T follicular helper cell (primary cell): ENCODE results near the gene UPK3BL1.
"Not testable (repeated sequence)": the region's sequence is repeated elsewhere in the genome, so short reads cannot be mapped to it uniquely, and the experiment has no call there.

Experiments used
- DNase-seq: peaks from one replicate; pipeline ENCODE4 v3.0.0-alpha.2; 2020; ENCODE audit warnings: low read depth

UPK3BL1 gene

DNA sequence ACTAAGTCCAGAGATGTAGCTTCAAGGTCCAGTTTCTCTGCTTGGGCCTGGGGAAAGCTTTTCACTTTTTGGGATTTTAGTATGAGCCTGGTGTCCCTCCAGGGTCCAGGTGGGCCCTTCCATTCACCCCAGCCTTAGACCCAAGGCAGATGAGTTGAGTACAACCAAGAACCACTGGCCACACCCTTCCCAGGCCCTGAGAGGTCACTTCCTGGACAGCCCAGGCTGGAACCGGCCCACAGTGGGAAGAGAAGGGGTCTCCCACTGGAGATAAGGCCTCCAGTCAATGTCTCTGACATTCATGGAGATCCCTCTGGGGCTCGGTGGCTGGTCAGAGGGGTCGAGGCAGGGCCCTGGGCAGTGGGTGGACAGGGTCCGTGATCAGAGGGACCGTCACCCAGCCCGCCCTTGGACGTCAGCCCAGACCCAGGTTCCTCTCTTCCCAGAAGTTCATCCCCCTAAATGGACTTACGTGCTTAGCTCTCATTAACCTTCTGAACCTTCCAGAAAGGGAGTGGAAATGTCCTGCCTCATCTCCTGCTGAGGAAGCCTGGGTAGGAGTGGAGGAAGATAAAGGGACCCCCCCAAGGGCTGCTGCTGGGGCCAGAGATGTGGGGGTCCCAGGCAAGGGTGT lies 15.2 kb downstream of the UPK3BL1 start:
- not testable (repeated sequence) for DNase-seq

DNA sequence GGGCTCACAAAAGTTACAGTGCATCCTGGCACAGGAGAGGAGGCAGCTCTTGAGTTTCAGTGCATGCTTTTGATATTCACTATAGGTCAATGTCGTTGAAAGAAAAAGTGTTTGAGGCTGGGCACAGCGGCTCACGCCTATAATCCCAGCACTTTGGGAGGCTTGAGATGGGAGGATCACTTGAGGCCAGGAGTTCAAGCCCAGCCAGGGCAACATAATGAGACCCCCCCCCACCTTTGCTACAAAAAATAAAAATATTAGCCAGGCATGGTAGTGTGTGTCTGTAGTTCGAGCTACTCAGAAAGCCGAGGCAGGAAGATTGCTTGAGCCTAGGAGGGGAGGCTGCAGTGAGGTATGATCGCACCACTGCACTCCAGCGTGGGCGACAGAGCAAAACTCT lies 24.5 kb downstream of the UPK3BL1 start:
- DNase-seq: not testable (repeated sequence)

DNA sequence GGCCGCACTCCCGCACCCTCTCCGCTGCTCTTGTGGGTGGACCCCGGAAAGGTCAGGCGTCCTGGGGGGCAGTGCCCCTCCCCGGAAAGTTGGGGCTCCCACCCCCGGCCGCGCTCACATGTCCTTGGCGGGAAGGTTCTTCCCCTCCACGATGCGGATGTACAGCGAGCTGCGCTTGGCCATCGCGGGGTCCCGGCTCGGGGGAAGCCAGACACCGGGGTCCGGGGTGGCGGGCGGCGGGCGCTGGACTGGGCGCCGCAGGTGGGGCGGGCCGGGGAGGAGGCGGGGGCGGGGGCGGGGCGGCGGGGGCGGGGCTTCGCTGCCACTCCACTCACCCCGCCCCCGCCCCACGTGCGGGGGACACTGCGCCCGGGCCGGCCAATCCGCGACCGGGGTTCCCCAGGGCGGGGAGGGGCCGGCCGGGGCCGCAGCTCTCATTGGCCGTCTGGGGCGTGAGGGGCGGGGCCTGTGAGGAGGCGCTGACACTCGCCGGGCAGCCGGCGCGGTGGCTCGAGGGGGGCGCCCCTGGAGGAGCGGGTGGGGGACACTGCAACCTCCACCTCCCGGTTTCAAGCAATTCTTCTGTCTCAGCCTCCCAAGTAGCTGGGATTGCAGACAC lies 26.0 kb downstream of the UPK3BL1 start, which contains the start of gene RASA4:
RASA4 (minus strand) TSS at position 250 of the 619 bp plus-strand sequence; CDS start at position 183, 67 bp downstream.
- peak; percentile 24 for DNase-seq

DNA sequence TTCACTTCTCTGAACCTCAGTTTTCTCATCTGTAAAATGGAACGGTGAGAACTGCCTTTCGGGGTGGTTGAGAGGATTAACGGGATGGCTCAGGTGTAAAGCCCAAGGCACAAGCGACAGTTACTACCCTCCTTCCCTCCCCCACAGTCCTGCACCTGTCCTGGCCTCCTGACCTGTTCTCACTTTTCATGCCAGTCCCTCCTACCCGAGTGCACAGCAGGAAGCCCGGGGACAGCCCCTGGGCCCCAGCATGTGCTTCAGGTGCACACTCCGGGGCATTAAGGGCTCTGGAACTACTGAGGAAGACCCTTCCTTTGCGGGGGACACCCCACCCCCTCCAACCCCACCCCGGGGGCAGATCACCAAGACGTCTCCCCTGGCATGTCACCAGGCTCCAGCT lies 26.7 kb downstream of the UPK3BL1 start:
- not testable (repeated sequence) for DNase-seq

DNA sequence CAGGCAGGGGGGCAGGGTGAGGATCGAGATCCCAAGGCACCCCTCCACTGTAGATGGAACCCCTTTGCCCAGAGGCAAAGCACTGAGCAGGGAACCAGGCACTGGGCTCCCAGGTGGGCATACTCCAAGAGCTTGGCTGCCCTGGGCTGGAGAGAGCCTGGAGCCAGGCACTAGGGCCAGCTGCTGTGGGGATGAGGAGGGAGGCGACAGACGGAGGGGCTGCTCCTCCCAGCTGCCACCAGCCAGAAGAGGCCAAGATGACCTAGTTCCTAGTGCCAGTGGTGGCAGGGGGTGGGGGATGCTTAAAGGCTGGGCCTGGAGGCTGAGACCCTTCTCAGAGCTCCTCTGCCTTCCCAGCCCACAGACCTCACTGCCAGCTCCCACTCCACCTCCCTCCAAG lies 27.7 kb downstream of the UPK3BL1 start:
- DNase-seq: not testable (repeated sequence)

DNA sequence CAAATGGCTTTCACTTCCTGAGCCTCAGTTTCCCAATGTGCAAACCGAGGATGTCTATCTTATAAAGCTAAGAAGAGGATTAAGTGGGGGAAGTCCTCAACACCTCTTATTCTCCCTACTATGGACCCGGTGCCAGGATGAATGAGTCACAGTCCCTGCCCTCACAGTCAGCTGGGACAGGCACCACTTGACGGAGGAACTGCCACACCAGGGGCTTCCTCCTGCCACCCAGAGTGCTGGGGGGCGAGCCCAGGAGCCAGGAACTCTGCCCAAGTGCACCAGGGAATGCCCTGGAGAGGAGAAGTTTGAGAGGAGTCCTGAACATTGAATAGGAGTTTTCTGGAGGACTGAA lies 28.3 kb downstream of the UPK3BL1 start:
- not testable (repeated sequence) for DNase-seq

DNA sequence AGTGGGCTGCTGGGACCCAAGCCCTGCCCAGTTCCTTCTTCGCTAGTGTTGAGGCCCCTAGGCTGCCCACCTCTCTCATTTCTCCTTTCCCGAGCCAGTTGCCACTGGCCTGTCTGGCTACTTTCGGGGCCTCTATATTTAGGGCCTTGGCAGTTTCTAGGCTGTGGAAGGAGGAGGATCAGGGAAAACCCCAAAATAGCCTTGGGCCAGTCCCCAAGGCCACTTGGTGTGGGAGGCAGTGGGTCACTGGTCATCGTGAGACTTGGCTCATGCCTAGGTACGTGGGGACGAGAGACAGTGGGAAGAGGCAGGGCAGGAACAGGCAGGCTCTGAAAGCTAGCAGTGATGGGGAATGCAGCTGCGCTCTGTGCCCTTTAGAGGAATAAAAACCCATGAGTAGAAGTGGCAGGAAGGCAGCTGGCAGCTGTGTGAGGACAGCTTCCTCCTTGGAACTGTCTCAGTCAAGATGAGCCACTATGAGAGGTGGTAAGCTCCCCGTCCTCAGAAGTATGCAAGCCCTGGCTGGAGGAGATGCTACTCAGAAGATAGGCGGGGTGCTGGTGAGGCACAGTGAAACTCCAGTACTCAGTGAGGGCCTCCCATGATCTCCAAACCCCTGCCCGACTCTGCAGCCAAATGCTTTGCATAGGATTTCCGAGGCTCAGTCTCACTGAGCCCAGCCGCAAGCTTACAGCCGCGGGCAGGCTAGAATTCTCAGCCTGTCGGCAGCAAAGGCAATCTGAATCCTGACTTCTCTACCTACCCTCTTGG lies 28.8 kb downstream of the UPK3BL1 start:
- not testable (repeated sequence) for DNase-seq

DNA sequence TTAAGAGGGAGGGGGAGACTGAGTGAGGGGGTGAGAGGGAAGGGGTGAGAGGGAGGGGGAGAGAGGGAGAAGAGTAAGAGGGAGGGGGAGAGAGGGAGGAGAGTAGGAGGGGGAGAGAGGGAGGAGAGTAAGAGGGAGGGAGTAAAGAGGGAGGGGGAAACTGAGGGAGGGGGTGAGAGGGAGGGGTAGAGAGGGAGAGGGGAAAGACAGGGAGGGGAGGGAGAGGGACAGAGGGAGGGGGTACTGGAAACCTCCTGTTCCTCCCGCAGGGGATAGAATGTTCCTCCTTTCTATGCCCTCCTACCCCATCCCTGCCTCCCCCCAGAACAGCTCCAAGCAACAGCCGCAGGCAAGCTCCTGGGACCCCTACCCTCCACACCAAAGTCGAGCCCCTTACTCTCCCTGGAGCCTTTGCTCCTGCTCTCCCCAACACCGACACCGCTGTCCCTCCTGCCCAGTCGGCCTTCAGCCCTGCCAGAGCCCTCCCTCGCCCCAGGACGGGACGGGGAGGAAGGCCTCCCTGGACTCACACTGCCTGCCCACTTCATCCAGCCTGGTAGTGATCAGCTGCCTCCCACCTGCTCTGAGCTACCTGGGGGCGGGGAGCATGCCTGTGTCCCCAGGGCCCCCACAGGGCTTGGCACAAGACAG lies 30.8 kb downstream of the UPK3BL1 start:
- DNase-seq: not testable (repeated sequence)

DNA sequence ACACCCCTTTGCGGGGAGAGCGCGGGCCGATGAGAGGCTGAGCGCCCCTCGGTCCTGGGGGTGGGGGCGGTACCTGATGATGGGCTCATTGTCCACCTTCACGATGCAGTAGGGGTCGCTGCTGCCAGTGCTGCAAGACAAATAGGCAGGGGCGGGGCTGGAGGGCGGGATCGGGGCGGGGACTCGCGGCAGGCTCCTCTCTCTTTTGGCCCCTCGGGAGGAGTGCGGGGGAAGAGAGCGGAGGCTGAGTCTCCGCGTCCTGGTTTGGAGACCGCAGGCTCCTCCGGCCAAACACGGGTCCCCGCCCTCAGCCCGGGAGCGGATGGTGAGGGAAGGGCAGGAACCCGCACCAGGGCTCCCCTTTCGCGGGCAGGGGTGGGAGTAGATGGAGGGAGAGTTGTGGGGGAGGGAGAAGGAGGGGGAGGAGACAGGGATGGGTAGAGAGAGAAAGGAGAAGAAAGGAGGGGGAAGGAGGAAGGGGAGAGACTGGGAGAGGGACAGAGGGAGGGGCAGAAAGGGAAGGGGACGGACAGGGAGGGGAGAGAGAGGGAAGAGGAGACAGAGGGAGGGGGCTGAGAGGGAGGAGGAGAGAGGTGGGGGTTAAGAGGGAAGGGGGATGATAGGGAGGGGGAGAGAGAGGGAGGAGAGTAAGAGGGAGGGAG lies 31.4 kb downstream of the UPK3BL1 start:
- not testable (repeated sequence) for DNase-seq

DNA sequence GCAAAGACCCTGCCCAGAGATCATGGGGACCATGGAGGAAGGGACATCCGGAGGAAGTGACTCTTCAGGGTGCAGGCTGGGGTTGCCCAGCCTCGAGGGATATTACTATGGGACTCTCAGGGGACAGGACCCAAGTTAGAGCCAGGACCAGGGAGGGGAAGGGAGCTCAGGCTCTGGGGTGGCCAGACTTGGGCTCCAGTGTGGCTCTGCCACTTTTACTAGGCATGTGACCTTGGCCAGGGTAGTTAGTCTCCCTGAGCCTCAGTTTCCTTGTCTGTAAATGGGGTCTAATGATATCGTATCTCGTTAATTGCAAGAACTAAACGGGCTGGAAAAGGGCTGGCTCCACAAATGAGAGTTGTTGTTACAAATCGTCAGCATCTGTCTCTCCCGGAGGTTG lies 32.1 kb downstream of the UPK3BL1 start:
- DNase-seq: not testable (repeated sequence)

DNA sequence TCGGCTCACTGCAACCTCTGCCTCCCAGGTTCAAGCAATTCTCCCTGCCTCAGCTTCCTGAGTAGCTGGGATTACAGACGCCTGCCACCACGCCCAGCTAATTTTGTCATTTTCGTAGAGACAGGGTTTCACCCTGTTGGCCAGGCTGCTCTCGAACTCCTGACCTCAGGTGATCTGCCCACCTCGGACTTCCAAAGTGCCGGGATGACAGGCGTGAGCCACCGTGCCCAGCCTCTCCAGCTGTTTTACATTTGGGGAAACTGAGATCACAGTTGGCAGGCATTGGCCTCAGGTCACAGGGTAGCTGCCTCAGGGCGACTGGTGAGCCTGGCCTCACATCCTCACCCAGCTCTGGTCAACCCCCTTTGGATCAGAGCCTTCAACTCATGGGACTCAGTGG lies 32.9 kb downstream of the UPK3BL1 start:
- DNase-seq: not testable (repeated sequence)

DNA sequence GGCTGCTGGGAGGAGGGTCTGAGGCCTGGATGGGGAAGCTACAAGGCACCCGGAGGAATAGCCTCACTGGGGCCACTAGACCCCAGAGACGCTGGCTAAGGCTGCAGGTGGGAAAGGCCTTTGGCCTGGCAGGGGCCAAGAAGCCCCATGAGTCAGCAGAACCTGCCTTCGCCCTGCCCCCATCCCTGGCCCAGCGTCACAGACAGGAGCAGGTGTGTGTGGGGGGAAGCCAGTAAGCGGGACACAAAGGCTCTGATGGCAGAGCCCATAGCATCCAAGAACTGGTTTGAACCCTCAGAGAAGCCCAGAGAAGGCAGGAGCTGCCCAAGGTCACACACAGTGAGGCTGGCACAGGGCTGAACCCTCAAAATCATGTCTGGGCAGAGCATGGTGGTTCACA lies 35.7 kb downstream of the UPK3BL1 start:
- DNase-seq: not testable (repeated sequence)

DNA sequence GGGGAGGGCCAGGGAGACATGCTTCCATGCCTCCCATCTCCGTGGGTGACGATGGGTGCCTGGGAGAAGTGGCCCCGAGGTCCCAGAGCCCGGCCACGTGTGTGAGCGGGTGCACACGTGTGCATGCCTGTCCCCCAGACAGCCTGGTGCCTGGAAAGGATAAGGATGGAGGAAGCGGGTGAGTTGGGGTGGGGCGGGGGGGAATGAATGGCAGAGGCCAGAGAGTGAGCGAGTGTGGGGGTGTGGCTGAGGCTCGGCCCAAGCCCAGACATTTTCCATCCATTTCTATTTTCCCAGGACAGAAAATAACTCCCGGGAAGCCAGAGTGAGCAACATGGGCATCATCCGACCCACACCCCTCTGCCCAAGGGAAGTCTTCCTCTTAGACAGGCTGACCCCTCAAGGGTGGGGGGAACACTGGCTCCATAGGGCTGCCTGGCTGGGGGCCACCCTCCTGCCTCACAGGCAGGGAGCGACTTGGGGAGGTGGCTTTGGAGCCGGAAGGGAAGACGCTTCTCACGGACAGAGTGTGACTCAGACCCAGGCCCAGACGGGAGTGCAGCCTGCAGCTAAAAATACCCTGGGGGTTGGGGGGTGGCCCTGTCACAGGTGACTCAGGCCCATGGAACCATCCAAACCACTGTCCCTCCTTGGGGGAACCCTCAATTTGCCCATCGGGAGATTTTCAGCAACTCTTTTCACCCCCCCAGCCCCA lies 38.0 kb downstream of the UPK3BL1 start:
- DNase-seq: not testable (repeated sequence)

DNA sequence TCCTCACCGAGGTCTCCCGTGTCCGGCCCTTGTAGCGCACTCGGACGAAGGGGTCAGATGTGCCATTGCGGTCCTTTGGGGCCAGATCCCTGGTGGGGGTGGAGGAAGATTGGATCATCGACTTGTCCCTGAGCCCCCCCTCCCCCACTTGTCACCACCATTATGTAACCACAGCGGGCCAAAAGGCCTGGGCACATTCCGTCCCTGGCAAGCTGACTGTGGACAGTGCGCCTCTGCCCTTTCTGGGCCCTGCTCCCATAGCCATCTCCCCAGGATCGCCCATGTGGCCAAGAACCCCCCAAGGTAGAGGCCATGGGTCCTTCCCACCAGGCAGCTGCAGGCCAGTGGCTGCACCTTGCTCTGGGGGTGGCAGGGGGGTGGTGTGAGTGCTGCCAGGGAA lies 40.3 kb downstream of the UPK3BL1 start:
- DNase-seq: not testable (repeated sequence)

DNA sequence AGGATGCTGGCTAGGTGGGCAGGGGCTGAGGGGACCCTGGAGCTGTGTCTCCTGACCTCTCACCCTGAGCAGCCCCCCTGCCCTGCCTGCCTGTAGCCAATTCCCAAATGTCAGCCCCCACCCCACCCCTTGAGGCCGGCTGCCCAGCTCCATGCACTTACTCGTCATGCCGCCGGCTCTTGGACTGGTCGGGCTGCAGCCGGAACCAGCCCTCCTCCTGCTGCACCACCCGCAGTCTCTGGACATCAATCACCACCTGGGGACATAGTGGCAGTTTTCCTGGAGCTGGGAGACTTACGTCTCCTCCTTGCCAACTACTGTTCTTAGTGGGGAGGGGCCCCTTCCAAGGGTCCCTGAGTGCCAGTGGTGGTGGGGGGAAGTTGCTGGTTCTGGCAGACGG lies 42.9 kb downstream of the UPK3BL1 start:
- DNase-seq: not testable (repeated sequence)

DNA sequence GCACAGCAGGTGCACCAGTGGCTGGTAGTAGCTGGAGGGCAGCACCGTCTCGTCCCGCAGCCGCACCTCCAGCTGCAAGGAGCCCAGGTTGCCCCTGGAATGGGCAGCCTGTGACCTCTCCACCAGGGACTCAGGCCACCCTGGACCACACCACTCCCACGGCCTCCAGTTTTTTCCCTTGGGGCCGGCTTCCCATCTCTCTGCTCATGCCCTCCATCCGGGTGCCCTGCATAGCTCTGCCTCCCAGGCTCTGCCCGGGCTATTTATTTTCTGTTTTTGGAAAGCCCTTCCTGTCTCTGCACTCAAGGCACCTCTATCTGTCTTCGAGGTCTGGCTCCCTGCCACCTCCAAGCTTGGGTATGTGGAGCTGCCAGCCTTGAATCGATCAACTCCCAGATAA lies 46.6 kb downstream of the UPK3BL1 start:
- DNase-seq: not testable (repeated sequence)

DNA sequence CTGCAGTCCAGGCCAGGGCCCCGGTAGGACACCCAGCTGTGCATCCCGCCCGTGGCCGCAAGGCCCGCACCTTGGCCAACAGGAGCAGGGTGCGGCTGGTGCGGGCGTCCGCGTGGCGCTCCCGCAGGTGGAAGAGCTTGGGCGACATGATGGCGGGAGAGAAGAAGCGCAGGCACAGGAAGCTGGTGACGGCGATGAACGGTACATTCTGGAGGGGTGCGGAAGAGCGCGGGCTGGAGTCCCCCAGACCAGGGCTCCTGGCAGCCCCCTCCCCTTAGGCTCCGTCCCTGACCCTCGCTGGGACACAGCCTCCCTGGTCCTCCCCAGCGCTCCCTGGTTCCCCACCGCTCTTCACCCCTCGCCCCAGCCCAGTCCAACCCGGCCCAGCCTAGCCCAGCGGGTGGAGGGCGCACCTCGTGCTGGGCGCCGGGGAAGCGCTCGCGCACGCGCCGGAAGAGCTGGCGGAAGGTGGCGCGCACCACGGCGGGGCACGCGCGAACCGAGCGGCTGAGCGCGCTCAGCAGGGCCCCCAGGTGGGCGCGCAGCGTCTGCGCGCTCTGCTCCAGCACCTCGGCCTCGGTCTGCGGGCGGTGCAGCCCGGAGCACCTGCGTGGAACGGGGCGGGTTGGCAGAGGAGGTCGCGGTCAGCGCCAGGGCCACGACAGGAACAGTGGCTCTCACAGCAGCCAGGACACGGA lies 48.8 kb downstream of the UPK3BL1 start:
- not testable (repeated sequence) for DNase-seq

DNA sequence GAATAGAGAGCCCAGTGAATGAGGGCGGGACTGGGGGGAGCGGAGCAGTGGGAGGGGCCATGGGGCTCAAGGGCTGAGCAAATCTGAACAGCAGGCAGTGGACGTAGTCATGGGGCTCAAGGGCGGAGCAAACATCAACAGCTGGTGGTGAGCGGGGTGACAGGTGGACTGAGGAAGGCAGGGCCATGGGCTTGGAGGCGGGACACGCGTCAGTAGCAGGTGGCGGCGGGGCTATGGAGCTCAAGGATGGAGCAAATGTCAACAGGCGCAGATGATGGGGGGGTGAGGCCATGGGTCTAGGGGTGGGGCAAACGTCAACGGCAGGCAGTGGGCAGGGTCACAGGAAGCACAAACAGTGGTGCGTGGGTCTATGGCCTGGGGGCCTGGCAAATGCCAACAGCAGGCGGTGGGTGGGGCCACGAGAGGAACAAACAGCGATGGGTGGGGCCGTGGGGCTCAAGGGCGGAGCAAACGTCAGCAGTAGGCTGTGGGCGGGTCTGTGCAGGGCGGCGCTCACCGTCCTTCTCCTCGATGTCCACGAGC lies 50.0 kb downstream of the UPK3BL1 start:
- peak; percentile 45 for DNase-seq

DNA sequence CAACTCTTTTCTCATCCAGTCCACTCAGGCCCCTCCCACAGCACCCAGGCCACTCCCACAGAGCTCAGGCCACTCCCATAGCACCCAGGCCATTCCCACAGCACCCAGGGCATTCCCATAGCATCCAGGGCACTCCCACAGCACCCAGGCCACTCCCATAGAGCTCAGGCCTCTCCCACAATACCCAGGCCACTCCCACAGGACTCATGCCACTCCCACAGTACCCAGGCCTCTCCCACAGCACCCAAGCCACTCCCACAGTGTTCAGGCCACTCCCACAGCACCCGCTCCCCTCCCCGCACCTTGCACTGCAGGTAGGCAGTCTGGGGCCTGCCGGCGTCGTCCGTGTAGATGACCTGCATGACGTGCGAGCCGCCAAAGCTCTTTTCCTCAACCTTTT lies 52.7 kb downstream of the UPK3BL1 start:
- DNase-seq: not testable (repeated sequence)
